Mucosa of gallbladder (tissue), 1 donor: ENCODE results near the gene TPPP3. TPM values are rescaled to one million over a fixed set of nuclear protein-coding genes. Genes with fewer than 3 reads are reported as not detected.
A peak's percentile ranks its signal among the peaks of the same experiment; 100 is the strongest.

Experiments
- DNase-seq: peaks from one replicate; pipeline ENCODE4 v3.0.0-alpha.2; 2020; ENCODE audit warnings: low spot score
- total RNA-seq: library from RNA; stranded (reverse); gene quantifications from one replicate; pipeline ENCODE4 v1.2.1, GENCODE V29; 2021
- donor health status: DM: no; HTN: no; CAD: no.

Gene TPPP3
- total RNA-seq, 1 donor from 2014 or later: 12.3 TPM

- no peak for DNase-seq
Measured at GRCh38 chr16:67405336-67405735, 12.0 kb upstream of the TPPP3 start.

DNA sequence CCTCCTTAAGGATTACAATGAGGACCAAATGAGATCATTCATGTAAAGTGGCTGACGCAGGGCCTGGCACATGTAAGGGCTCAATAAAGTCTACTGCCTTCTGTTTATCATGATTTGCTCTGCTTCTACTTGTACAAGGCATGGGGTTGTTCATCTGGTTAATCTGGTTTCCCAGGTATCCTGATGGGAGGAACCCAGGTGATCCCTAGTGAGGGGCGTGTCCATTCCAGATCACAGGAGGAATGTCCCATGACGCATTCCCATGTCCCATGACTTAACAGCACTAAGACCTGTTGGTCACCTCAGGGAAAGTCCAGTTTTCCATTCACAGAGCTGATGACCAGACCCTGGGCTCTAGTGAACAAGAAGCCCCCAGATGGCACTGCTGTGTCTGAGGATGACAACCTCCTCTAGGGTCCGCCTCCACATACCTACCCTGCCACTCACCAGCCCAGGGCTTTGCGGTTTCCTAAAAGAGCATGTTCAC lies 11.5 kb upstream of the TPPP3 start:
- DNase-seq: peak; percentile 93

DNA sequence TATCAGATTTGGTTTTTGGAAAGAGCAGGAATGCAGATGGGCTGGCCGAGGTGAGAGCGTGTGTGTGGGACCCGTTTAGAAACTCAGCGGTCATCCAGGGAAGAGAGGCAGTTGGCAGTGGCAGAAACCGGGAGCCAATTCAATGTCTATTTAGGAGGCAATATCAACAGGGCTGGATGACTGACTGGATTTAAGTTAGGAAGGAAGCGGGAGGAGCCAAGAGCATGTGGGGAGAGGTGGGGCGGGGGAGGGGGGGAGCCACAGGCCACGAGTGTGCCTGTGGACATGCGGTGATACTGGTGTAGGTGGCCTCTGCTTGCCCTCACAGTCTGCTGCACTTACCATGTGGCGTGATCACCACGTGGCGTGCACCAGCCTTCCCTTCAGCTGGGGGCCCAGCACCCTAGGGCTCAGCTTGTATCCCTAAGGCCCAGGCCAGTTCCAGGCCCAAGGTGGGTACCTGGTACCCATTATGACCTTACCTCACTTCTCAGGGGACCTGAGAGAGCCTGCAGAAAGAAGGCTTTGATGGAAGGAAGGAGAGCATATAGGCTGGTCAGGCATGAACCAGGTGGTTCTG lies 10.8 kb upstream of the TPPP3 start:
- no peak for DNase-seq

- DNase-seq: no peak
Measured at GRCh38 chr16:67400901-67401300, 7.6 kb upstream of the TPPP3 start.

DNA sequence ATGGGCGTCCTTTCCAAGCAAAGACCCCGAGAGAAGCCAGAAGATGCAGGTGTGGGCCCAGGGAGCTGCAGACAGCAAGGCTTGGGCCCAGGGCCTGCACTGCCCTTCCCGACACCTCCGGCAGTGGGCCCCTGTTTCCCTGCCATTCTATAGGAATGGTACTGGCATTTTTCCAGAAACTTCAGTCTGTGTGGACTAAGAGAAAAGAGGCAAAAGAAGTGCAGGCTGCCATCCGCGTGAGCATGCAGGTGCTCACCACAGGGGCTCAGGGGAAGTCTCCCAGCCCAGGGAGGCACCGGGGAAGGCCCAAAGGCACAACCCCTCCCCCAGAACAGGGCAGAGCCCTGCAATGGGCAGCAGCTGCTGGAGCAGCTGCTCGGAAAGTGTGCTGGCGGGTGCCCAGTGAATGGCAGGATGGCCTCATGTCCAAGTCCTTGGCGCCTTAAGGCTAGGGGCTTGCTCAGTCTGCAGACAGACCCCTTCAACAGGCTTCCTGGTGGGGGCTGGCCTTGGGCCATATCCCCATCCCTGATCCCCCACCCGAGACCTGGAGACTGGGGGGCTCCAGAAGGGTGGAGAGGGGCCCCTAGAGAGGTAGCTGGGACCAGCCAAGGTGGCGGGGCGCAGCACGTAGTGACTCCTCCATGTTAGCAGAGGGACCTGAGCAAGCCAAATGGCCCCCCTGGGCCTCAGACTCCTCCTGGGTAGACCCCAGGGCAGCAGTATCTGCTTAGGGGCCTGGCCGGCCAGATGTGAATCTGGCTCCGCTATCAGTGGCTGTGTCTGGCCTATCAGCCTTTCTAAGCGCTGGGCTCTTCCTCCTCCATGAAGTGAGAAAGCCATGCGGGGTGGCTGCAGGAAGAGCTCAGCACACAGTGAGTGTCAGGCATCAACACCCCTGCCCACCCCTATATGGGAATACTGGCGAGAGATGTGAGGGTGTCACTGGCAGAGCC lies 6.7 kb upstream of the TPPP3 start:
- no peak for DNase-seq

- no peak for DNase-seq
Measured at GRCh38 chr16:67399218-67399733, 6.0 kb upstream of the TPPP3 start.

DNA sequence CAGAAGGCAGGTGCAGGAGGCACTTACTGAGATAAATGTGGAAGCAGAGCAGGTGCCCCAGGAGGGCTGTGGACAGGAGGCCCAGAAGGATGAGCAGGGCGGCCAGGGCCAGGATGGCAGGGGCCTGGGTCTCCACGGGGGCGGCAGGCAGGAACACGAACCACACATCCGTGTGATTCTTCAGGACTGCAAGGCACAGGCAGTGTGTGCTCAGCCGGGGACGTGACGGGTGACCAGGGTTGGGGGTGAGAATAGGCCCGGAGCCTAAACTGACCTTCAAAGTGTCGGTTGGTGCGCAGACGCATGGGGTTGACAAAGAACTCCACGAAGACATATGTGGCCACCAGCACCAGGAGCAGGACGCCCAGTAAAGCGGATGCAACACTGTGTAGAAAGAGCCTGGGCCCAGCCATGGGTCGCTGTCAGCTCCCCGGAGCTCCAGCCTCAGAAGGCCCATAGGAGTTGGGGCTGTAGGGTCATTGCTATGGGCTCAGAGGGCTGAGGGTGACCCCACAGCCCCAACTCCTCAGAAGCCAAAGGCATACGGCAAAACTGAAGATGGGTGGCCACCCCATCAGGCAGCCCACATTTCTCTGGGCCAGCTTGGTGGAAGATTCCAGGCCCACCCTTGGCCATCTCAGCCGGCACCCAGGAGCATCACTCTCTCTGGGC lies 5.4 kb upstream of the TPPP3 start:
- no peak for DNase-seq

DNA sequence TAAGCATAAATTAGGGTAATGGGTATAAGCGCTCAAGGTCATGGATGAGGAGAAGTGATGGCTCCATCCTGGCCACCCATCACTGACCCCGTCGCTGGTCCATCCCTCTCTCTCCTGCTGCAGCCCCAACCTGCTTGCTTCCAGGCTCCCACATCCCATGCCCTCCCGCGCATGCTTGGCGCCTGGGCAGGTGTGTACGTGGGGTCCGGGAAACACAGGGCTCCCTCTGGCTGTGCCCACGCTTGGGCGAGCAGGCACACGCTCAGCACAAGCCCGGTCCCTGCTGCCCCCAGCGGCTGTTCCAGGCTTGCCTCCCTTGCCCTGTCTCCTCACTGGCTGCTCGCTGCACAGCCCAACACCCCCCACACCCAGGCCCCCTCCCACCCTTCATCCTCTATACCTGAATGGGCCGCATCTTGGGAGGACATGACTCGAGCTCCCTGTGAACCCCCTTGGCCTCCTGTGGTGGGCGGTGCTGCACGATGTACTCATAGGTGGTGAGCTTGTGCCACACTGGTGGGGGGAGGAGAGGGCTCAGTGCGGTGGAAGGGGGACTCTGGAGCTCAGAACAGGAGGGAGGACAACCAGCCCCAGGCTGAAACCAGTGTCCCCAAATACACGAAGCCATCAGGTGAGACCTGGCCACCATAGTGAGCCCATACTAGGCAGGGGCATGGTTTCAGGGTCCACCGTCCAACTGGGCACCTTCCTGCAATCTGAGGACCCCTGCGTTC lies 4.7 kb upstream of the TPPP3 start:
- DNase-seq: no peak

- DNase-seq: no peak
Measured at GRCh38 chr16:67397036-67397801, 3.9 kb upstream of the TPPP3 start.

DNA sequence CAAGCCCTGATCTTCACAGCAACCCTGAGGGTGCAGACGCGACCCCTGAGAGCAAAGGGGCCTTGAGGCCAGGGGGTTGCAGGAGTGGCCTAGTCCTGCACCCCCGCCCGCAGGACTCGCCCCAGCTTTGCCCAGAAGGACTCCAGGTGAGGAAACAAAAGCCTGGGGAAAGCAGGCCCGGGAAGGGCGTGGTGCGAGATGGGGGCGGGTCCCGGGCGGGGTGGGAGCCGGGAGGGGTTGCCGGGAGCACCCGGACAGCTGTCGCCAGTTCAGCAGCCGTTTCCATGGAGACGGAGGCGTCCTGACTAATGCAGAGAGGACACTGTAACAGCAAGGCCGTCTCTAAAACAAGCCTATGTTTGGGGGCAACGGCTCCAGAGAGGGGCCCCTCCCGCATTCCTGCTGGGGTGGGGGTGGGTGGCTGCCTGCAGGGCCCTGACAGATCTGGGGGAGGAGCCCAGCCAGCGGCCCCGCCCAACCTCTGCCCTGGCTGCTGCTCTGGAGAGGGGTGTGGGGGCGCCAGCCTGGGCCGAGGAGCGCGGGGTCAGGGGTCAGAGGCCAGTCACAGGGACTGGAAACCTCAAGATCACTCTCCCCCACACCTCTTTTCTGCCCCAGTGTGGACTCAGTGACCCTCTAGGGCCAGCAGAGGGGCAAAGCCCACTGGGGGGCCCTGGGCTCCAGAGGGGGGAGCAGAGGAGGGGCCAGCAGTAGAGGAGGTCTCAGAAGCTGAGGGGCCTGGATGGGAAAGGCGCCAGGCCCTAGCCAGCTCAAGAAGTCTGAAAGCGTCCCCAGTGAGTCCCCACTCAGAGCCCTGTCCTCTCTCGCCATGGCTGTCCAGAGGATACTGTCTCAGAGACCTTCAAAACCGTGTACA lies 3.1 kb upstream of the TPPP3 start:
- DNase-seq: peak; percentile 71

DNA sequence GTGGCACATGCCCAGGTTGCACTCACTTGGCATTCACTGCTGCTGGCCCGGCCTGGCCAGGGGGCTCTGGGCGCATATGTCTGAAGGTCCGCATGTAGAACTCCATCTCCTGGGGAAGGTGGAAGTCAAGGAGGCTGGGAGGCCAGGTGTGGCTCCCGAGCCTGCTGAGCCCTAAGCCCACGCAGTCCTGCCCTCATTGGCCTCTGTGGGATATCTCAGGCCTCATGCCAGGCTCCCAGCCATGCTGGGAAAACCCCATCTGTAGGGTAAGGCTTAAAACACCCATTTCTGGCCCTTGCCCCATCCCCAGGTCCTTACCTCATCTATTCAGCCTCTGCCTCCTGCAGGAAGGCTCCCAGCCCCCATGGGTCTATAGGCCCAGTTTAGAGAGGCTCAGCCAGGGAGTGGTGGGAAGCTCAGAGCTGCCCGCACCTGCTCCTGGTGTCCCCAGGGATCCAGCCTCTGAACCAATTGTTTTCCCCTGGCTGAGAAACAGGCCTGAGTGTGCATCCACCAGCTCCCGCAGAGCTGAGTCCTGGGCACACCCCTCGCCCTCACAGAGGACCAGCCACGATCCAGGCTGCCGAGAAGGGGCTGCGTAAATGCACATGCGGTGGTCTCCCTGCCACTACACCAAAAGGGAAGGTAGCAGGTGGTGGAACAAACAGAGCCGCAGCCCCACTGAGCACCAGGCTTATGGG lies 2.3 kb upstream of the TPPP3 start:
- DNase-seq: no peak

- DNase-seq: no peak
Measured at GRCh38 chr16:67395105-67395457, 1.8 kb upstream of the TPPP3 start.

DNA sequence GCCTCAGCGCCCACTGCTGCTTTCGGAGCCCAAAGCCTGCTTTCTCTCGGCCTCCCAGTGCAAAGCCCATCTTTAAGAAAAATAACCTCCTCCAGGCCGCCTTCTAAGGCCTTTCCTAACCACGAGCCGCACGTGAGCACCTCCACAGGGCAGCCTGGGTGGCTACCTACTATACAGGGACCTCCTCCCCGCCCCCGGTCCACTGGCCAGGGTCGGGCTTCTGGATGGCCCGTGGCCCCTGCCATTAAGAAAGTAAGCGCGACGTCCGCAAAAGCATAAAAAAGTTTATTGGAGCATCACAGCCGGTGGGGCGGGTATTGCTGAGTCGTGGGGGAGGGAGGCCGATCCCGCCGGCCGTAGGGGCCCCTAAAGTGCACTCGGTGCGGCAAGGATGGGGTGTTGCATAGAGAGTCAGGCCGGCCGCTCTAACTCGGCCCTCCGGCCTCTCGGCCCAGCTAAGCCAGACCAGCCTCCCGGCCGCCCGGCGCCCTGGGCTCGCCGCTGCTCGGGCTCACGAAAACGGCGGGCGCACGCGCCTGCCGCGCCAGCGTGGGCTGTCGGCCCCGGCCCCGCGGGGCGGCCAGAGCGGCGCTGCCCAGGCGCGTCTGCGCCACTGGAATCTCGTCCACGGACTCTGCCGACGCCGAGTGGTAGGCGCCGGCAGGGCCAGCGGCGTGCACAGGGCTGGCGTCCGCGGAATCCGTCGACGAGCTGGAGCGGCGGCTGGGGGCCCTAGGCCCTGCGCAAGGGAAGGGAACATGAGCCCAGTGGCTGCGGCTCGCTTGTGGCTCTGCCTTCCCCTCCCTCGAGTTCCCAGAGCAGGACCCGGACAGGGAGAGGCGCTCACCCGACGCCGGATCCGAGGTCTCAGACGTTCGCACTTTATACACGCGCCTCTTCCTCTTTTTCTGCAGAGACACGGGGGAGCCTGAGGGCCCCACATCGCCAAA lies 1.1 kb upstream of the TPPP3 start:
- DNase-seq: no peak

GRCh38 chr16:67393788-67394154 lies 473 bp upstream of the TPPP3 start:
- DNase-seq: no peak

GRCh38 chr16:67392301-67393059 lies 818 bp downstream of the TPPP3 start:
- no peak for DNase-seq

- no peak for DNase-seq
Measured at GRCh38 chr16:67391424-67392300, 1.6 kb downstream of the TPPP3 start.
